ENCODE data around the gene NDUFB4.

DNA sequence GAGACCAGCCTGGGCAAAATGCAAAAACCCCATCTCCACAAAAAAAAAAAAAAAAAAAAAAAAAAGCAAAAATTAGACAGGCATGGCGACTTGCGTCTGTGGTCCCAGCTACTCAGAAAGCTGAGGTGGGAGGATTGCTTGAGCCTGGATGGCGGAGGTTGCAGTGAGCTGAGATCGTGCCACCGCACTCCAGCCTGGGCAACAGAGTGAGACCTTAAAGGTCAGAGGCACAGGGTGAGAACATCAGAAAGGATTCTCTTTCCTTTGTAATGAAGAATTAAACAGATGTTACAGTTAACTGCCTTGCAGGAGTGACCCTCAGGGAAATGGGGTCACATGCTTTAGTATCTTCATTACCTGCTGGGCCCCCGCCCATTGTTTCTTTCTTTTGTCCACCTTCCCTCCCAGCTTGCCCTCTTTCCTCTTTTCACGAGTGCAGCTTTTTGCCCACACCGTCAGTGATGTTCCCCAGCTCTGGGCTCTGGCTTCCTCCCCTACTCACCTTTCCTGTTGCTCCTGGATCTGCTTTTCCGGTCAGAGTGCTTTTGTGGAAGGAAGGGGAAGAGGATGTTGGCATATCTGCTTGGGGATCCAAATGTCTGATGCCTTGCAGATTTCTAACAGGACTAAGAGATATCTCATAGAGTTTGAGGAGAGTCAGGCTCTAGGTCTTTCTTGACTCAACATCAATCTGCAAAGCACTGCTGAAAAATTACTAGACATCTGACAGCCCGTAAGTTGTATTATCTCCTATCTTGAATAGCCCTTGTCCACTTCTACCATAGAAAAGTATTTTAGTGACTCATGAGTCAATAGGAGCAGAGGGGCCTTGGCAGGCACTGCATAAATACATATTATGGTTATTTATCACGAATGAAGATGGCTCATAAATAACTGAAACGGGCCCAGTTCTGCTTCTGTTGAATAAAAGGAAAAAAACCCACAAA lies 35.6 kb upstream of the NDUFB4 start:
- TF ChIP-seq EMX1 (CRISPR knock-in tag; IDR thresholded peaks at IDR 0.05), result no peak
- TF ChIP-seq, protein P1, sequence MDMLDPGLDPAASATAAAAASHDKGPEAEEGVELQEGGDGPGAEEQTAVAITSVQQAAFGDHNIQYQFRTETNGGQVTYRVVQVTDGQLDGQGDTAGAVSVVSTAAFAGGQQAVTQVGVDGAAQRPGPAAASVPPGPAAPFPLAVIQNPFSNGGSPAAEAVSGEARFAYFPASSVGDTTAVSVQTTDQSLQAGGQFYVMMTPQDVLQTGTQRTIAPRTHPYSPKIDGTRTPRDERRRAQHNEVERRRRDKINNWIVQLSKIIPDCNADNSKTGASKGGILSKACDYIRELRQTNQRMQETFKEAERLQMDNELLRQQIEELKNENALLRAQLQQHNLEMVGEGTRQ (CRISPR knock-in tag; IDR thresholded peaks at IDR 0.05), result peak; percentile 63
- TF ChIP-seq ZNF232 (CRISPR knock-in tag; IDR thresholded peaks at IDR 0.05), result no peak
- no peak for TF ChIP-seq NFE2L1 (CRISPR knock-in tag; IDR thresholded peaks at IDR 0.05)
- TF ChIP-seq ZNF396 (CRISPR knock-in tag; IDR thresholded peaks at IDR 0.05; ENCODE audit: borderline replicate concordance), result no peak
- no peak for TF ChIP-seq E2F4 (CRISPR knock-in tag; IDR thresholded peaks at IDR 0.05; ENCODE audit: borderline replicate concordance, low read depth)
- no peak for TF ChIP-seq CTCF (IDR thresholded peaks at IDR 0.05)
- TF ChIP-seq, protein P2, sequence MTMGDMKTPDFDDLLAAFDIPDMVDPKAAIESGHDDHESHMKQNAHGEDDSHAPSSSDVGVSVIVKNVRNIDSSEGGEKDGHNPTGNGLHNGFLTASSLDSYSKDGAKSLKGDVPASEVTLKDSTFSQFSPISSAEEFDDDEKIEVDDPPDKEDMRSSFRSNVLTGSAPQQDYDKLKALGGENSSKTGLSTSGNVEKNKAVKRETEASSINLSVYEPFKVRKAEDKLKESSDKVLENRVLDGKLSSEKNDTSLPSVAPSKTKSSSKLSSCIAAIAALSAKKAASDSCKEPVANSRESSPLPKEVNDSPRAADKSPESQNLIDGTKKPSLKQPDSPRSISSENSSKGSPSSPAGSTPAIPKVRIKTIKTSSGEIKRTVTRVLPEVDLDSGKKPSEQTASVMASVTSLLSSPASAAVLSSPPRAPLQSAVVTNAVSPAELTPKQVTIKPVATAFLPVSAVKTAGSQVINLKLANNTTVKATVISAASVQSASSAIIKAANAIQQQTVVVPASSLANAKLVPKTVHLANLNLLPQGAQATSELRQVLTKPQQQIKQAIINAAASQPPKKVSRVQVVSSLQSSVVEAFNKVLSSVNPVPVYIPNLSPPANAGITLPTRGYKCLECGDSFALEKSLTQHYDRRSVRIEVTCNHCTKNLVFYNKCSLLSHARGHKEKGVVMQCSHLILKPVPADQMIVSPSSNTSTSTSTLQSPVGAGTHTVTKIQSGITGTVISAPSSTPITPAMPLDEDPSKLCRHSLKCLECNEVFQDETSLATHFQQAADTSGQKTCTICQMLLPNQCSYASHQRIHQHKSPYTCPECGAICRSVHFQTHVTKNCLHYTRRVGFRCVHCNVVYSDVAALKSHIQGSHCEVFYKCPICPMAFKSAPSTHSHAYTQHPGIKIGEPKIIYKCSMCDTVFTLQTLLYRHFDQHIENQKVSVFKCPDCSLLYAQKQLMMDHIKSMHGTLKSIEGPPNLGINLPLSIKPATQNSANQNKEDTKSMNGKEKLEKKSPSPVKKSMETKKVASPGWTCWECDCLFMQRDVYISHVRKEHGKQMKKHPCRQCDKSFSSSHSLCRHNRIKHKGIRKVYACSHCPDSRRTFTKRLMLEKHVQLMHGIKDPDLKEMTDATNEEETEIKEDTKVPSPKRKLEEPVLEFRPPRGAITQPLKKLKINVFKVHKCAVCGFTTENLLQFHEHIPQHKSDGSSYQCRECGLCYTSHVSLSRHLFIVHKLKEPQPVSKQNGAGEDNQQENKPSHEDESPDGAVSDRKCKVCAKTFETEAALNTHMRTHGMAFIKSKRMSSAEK (CRISPR knock-in tag; IDR thresholded peaks at IDR 0.05; ENCODE audit: borderline replicate concordance), result no peak
- no peak for TF ChIP-seq ZNF416 (CRISPR knock-in tag; IDR thresholded peaks at IDR 0.05)
- TF ChIP-seq TP53 (CRISPR knock-in tag; IDR thresholded peaks at IDR 0.05), result no peak
- TF ChIP-seq, protein P3, sequence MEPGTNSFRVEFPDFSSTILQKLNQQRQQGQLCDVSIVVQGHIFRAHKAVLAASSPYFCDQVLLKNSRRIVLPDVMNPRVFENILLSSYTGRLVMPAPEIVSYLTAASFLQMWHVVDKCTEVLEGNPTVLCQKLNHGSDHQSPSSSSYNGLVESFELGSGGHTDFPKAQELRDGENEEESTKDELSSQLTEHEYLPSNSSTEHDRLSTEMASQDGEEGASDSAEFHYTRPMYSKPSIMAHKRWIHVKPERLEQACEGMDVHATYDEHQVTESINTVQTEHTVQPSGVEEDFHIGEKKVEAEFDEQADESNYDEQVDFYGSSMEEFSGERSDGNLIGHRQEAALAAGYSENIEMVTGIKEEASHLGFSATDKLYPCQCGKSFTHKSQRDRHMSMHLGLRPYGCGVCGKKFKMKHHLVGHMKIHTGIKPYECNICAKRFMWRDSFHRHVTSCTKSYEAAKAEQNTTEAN (CRISPR knock-in tag; IDR thresholded peaks at IDR 0.05), result no peak
- TF ChIP-seq, protein P4, sequence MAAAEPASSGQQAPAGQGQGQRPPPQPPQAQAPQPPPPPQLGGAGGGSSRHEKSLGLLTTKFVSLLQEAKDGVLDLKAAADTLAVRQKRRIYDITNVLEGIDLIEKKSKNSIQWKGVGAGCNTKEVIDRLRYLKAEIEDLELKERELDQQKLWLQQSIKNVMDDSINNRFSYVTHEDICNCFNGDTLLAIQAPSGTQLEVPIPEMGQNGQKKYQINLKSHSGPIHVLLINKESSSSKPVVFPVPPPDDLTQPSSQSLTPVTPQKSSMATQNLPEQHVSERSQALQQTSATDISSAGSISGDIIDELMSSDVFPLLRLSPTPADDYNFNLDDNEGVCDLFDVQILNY (CRISPR knock-in tag; IDR thresholded peaks at IDR 0.05), result no peak
- TF ChIP-seq ELF4 (CRISPR knock-in tag; IDR thresholded peaks at IDR 0.05; ENCODE audit: low read depth), result no peak
